Measurements from ENCODE around the gene CHD6.

Gene CHD6, protein sequence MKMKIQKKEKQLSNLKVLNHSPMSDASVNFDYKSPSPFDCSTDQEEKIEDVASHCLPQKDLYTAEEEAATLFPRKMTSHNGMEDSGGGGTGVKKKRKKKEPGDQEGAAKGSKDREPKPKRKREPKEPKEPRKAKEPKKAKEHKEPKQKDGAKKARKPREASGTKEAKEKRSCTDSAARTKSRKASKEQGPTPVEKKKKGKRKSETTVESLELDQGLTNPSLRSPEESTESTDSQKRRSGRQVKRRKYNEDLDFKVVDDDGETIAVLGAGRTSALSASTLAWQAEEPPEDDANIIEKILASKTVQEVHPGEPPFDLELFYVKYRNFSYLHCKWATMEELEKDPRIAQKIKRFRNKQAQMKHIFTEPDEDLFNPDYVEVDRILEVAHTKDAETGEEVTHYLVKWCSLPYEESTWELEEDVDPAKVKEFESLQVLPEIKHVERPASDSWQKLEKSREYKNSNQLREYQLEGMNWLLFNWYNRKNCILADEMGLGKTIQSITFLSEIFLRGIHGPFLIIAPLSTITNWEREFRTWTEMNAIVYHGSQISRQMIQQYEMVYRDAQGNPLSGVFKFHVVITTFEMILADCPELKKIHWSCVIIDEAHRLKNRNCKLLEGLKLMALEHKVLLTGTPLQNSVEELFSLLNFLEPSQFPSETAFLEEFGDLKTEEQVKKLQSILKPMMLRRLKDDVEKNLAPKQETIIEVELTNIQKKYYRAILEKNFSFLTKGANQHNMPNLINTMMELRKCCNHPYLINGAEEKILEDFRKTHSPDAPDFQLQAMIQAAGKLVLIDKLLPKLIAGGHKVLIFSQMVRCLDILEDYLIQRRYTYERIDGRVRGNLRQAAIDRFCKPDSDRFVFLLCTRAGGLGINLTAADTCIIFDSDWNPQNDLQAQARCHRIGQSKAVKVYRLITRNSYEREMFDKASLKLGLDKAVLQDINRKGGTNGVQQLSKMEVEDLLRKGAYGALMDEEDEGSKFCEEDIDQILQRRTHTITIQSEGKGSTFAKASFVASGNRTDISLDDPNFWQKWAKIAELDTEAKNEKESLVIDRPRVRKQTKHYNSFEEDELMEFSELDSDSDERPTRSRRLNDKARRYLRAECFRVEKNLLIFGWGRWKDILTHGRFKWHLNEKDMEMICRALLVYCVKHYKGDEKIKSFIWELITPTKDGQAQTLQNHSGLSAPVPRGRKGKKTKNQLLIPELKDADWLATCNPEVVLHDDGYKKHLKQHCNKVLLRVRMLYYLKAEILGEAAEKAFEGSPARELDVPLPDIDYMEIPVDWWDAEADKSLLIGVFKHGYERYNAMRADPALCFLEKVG (N-terminal part only)

DNA sequence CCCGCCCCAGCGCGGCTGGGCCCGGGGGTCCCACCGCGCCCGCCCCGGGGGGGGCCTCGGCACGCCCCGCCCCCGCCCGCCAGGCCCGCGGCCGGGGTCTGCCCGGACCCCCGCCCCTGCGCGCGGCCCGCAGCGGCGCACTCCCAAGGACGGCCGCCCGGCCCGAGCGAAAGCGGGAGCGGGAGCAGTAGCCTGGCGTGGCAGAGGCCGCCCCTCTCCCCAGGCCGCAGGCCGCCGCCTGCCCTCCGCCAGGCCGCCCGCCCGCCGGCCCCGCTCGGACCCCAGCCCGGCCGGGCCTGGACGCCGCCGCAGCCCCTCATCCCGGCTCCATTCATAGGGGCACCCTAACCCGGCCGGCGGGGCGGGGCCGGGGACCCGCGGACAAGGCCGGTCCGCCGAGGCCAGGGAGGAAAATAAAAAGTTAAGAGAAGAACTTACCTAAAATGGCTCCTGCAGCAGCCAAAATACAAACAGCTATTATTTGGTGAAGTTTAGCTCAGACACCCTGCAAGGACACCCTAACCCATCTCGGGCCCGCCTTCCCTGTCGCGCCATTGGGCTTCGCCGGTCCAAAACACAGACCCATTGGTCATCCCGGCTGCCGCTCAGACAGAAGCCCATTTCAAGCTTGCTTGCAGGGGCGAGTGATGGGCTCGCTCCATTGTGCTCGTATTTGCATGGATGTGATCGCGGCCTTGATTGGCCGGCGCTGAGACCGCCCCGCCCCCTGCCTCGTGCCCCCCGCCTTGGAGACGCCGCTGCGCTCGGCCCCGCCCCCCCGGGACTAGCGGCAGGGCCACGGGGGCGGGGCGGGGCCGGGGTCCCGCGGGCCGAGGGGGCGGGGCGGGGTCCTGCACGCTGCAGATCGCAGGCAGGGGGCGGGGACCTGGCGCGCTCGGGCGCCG, at the start of gene CHD6:
TSS of gene CHD6 (minus strand) at position 476 of the 905 bp plus-strand sequence. CDS start 67,040 bp downstream, outside the sequence.
- Mint-ChIP-seq H3K4me1 (ENCODE audit: low read depth) (peaks cover 33% of the 10 kb centered on the region), H3K36me3 (ENCODE audit: low read depth) (no peaks in the 10 kb centered on the region), H3K27me3 (peaks cover 9% of the 10 kb centered on the region), H3K9me3 (no peaks in the 10 kb centered on the region), H3K27ac (peak within 1 kb of the TSS; percentile 88), H3K4me3 (peak within 1 kb of the TSS; percentile 89)
- intact Hi-C loops (cut with micrococcal nuclease): loop anchor here (2.0 to 10.0 kb wide), 4 partner anchors 15 to 1837 kb away; partner anchors contain the start of gene SRSF6

DNA sequence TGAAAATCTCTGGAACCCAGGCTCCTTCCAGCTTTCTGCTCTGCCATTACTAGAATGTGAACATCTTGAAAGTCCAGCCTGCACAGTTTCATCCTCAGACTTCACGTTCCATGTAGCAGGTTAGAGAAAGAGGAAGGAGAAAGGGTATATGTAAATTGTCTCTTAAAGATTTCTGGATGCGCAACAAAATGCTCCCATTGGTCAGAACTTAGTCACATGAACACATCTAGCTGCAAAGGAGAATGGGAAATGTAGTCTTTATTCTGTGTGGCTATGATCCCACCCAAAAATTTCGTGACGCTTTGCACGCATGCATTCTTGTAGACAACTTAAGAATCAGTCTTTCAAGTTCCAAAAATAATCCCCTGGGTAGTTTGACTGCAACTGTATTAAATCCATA, 46.4 kb upstream of the CHD6 start:
- intact Hi-C loops (cut with micrococcal nuclease): no loop called here
- peaks cover 4% of the 10 kb centered on the region for H3K4me1 Mint-ChIP-seq (ENCODE audit: low read depth)
- no peaks in the 10 kb centered on the region for H3K36me3 Mint-ChIP-seq (ENCODE audit: low read depth)
- no peak overlapping the region for H3K27ac Mint-ChIP-seq
- no peak overlapping the region for H3K4me3 Mint-ChIP-seq
- H3K27me3 Mint-ChIP-seq: peaks cover 10% of the 10 kb centered on the region
- no peaks in the 10 kb centered on the region for H3K9me3 Mint-ChIP-seq

DNA sequence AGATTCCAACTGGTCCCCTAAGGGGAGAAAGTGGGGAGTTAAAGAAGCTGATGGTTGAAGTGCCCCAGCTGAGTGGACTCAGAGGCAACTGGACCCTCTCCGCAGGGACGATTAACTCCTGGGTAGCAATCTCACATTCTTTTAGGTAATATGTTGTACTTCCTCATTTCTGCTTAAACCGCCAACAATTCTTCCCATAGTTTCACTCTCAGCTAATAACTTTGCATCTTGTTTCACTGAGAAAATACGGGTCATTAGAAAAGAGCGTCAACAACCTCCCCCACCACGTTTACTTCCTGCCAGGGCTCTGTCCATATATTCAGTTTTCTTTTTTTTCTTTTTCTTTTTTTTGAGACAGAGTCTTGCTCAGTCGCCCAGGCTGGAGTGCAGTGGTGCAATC, 39.5 kb upstream of the CHD6 start:
- intact Hi-C loops (cut with micrococcal nuclease): no loop called here
- Mint-ChIP-seq H3K27ac (no peak overlapping the region), H3K4me3 (peak overlapping the region; percentile 64), H3K27me3 (peaks cover 19% of the 10 kb centered on the region), H3K9me3 (no peaks in the 10 kb centered on the region), H3K4me1 (ENCODE audit: low read depth) (peaks cover 10% of the 10 kb centered on the region), H3K36me3 (ENCODE audit: low read depth) (no peaks in the 10 kb centered on the region)

DNA sequence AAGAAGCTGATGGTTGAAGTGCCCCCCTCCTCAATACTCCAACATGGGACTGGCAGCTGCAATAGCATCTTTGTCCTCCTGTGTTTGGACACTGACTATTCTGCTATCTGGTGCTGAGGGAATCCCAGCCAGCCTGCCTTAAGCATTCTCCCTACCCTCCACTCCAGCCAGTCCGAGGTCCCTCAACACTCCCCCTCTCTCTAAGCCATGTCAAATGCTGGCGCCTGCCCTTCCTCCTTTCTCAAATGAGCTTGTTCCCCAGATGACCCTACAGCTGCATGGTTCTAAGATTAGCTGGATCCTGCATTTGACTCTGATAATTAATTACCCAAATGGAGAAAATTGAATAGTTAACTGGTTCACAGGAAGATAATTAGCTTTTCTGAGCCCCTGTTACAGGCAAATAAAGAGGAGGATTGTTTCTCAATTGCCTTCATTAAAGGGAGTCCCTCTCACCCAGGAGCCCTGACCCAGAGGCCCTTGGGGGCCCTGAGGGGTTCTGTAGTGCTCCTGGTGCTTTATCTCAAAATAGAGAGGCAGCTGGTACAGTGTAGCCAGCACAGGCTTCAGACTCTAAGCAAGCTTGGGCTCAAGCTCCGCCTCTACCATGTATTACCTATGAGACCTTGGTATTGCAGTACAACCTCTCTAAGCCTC, 37.9 kb upstream of the CHD6 start:
- intact Hi-C loops (cut with micrococcal nuclease): no loop called here
- Mint-ChIP-seq H3K27me3 (peaks cover 25% of the 10 kb centered on the region), H3K9me3 (no peaks in the 10 kb centered on the region), H3K4me1 (ENCODE audit: low read depth) (peaks cover 10% of the 10 kb centered on the region), H3K36me3 (ENCODE audit: low read depth) (no peaks in the 10 kb centered on the region), H3K27ac (no peak overlapping the region), H3K4me3 (no peak overlapping the region)

DNA sequence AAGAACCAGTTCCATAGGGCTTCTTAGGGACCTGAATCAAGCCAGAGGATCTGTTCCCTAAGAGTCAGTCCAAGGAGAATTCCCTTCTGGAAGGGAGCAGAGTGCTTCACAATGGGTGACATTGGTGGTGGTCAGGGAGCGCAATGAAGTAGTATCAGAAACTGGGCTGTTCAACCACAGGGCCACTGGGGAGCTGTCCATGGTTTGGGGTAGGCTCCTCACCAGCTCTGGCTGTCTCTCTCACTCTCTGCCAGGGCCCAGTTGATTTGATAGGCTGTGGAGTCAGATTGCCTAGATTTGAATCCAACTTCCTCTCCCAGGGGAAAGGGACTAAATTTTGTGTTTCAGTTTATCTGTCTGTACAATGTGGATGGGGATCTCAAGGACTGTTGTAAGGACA, 36.7 kb upstream of the CHD6 start:
- intact Hi-C loops (cut with micrococcal nuclease): no loop called here
- Mint-ChIP-seq H3K27me3 (peaks cover 25% of the 10 kb centered on the region), H3K27ac (no peak overlapping the region)

DNA sequence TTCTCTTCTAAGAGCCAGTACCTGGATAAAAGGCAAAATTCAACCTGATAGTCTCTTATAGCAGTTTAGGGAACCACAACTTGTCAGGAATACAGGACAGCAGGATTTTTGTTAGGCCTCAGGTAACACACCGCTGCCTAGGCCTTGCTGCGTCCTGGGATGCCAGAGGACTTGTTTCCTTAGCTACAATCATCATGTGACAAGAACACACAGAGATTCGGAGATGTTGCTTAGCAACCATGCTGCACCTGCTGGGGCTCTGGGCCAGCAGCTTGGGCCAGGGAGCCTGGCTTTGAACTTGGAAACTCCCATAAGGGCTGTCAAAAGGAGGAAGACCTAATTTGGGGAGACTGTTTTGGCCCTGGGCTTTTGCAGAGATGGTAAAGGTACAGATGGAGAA, 36.1 kb upstream of the CHD6 start:
- peaks cover 6% of the 10 kb centered on the region for H3K4me1 Mint-ChIP-seq (ENCODE audit: low read depth)
- no peaks in the 10 kb centered on the region for H3K36me3 Mint-ChIP-seq (ENCODE audit: low read depth)
- intact Hi-C loops (cut with micrococcal nuclease): no loop called here
- H3K27ac Mint-ChIP-seq: no peak overlapping the region
- H3K27me3 Mint-ChIP-seq: peaks cover 25% of the 10 kb centered on the region
- no peaks in the 10 kb centered on the region for H3K9me3 Mint-ChIP-seq
- no peak overlapping the region for H3K4me3 Mint-ChIP-seq

More for the DNA sequence above, 36.7 kb upstream of the CHD6 start:
- H3K4me3 Mint-ChIP-seq: no peak overlapping the region
- H3K36me3 Mint-ChIP-seq (ENCODE audit: low read depth): no peaks in the 10 kb centered on the region
- H3K4me1 Mint-ChIP-seq (ENCODE audit: low read depth): peaks cover 10% of the 10 kb centered on the region
- H3K9me3 Mint-ChIP-seq: no peaks in the 10 kb centered on the region

DNA sequence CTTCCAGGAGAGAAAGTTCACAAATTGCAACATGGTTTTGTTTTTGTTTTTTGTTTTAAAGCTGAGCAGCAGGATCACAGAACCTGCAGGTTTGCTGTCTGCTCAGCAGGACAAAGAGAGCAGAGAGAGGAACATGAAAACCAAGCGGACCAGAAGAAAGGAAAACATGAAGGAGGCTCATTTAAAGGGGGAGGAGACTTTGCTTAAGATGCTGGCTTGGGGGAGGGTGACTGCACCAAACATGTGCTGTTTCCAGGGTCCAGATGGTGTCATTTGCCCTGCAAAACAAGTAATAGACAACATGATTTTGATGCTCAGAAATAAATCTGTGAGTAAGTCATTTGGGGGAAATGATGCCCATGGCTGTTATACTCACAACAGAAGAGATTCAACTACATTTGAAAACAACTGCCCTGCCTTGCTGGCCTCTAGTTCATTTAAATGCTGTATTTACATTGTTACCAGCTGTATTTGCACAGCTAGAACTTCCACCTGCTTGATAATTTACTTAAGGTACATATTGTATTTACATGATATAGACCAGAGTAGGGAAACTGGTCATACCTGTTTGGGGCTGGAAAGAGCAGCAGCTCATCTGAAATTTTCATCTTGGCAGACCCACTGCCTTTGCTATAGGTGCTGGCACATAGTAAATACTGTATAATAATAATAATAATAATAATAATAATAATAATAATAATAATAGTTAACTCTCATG, 32.2 kb upstream of the CHD6 start:
- Mint-ChIP-seq H3K4me3 (no peak overlapping the region), H3K27me3 (peaks cover 23% of the 10 kb centered on the region), H3K4me1 (ENCODE audit: low read depth) (no peaks in the 10 kb centered on the region), H3K36me3 (ENCODE audit: low read depth) (no peaks in the 10 kb centered on the region), H3K9me3 (no peaks in the 10 kb centered on the region), H3K27ac (no peak overlapping the region)
- intact Hi-C loops (cut with micrococcal nuclease): no loop called here

DNA sequence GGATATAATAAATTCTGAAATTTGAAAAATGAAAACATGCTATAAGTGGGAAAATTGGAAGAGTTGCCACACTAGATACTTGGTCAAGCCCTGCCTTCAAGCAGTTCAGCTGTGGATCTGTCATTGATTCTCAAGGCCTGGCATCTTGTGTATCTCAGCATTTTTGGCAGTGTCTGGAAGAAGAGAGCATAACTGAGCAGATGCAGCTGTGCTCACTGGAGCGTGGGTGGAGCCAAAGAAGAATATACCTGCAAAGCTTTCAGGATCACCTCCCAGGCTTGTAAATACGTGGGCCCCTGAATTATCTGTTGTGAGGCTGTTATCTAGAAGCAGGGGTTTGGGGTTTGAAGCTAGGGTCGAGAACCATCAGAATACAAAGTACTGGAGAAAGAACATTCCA, 31.3 kb upstream of the CHD6 start:
- H3K4me3 Mint-ChIP-seq: no peak overlapping the region
- H3K9me3 Mint-ChIP-seq: no peaks in the 10 kb centered on the region
- H3K4me1 Mint-ChIP-seq (ENCODE audit: low read depth): no peaks in the 10 kb centered on the region
- no peak overlapping the region for H3K27ac Mint-ChIP-seq
- peaks cover 21% of the 10 kb centered on the region for H3K27me3 Mint-ChIP-seq
- intact Hi-C loops (cut with micrococcal nuclease): no loop called here
- H3K36me3 Mint-ChIP-seq (ENCODE audit: low read depth): no peaks in the 10 kb centered on the region

DNA sequence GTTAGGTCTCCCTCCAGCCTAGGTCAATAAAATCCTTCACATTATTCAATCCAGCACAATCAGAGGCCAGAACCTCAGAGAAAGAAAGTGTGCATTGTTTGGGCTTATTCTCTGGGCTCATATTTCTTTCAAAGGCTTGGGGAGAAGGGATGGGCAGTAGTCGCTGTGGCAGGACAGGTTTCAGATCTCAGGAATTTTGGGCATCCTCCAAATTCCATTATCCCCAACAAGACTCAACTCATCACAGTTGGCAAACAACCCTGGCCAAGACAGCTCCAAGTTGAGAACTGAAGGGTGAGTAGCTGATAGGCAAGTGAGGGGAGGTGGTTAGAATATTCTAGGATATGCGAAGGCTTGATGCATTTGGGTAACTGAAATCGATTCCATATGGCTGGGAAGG, 27.2 kb upstream of the CHD6 start:
- intact Hi-C loops (cut with micrococcal nuclease): no loop called here
- no peaks in the 10 kb centered on the region for H3K36me3 Mint-ChIP-seq (ENCODE audit: low read depth)
- peaks cover 8% of the 10 kb centered on the region for H3K4me1 Mint-ChIP-seq (ENCODE audit: low read depth)
- H3K27me3 Mint-ChIP-seq: peaks cover 19% of the 10 kb centered on the region
- H3K27ac Mint-ChIP-seq: no peak overlapping the region
- H3K4me3 Mint-ChIP-seq: no peak overlapping the region
- no peaks in the 10 kb centered on the region for H3K9me3 Mint-ChIP-seq

DNA sequence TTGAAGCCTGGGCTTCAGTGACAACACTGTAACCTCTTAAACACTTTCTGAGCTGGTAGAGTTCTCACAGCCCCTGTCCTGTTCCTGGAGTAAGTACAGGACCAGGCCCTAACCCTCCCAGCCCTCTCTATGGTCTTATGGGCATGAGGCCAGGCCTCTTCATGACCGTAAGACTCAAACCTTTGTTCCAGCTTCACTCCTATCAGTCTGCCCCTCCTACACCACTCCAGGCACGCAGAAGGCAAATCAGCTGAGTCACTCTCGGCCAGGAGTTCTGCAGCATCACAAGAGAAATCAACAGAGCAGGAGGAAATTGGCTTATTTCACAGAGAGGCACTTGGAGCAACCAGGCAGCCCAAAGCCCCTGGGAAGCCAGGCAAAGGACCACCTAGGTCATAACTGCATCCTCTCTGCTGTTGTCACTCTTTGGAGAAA, 25.3 kb upstream of the CHD6 start:
- Mint-ChIP-seq H3K4me1 (ENCODE audit: low read depth) (peaks cover 8% of the 10 kb centered on the region), H3K27me3 (peaks cover 22% of the 10 kb centered on the region), H3K27ac (no peak overlapping the region), H3K9me3 (no peaks in the 10 kb centered on the region), H3K36me3 (ENCODE audit: low read depth) (no peaks in the 10 kb centered on the region), H3K4me3 (no peak overlapping the region)
- intact Hi-C loops (cut with micrococcal nuclease): no loop called here

DNA sequence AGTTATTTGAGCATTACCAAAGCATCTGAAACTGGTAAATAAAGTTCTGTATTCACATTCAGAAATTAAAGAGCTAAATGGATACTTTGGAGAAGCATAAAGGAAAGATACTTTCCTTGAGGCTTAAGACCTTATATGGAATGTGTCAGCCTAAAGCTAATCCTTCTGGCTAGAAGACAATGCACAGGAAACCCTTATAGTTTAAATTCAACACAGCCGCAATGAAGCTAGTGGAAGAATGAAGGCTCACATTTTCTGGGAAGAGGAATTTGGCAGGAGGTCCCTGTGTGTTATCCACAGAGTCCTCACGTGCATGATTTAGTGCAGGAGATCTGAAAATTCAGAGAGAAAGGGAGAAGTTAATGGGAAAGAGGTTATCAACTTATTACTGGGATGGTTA, 21.5 kb upstream of the CHD6 start:
- Mint-ChIP-seq H3K4me1 (ENCODE audit: low read depth) (peaks cover 8% of the 10 kb centered on the region), H3K27me3 (peaks cover 18% of the 10 kb centered on the region), H3K4me3 (no peak overlapping the region), H3K36me3 (ENCODE audit: low read depth) (no peaks in the 10 kb centered on the region), H3K27ac (no peak overlapping the region), H3K9me3 (no peaks in the 10 kb centered on the region)
- intact Hi-C loops (cut with micrococcal nuclease): no loop called here

DNA sequence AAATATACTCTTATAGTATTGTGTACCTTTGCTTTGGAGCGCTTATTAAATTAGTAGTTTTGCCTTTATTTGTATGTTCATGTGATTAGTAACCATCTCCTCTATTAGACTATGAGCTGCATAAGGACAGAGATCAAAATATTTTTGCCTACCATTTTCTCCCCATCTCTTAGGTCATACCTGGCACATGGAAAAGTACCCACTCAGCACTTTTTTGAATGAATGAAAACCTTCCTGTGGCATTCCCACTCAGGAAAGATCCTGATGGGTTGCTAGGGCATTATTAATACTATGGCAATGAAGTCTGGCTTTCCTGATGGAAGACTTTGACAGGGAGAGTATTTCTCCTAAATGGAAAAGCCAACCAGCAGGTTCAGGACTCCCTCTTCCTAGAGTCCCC, 20.3 kb upstream of the CHD6 start:
- H3K27me3 Mint-ChIP-seq: peaks cover 16% of the 10 kb centered on the region
- no peak overlapping the region for H3K27ac Mint-ChIP-seq
- no peak overlapping the region for H3K4me3 Mint-ChIP-seq
- no peaks in the 10 kb centered on the region for H3K36me3 Mint-ChIP-seq (ENCODE audit: low read depth)
- peaks cover 3% of the 10 kb centered on the region for H3K4me1 Mint-ChIP-seq (ENCODE audit: low read depth)
- no peaks in the 10 kb centered on the region for H3K9me3 Mint-ChIP-seq
- intact Hi-C loops (cut with micrococcal nuclease): no loop called here
